ENCODE results near the gene TNIP1. TPM values are rescaled to one million over a fixed set of nuclear protein-coding genes. Genes with fewer than 3 reads are reported as not detected.

The TNIP1 gene
- total RNA-seq, 1 donor from 2014 or later: 37.1 TPM

DNA sequence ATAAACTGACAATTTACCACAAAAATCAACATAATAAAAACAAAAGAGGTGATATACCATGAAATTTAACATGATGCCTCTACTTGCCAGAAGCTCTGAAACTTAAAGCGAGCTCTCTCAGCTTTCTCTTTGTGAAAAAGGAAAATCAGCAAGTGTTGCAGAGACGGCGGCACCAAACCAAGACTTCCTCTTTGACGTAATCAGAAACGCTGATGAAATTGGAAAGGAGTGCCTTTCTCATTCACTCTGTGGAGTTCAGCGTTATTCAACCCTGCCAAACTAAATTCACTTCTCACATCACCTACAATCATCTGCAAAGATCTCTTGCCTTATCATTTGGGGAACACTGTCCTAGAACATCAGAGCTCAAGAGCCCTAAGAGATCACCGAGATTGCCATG is 44.6 kb upstream of the TNIP1 start:
- Mint-ChIP-seq H3K4me1 (peaks cover 18% of the 10 kb centered on the region), H3K4me3 (no peak overlapping the region), H3K36me3 (ENCODE audit: low read depth) (peaks cover 18% of the 10 kb centered on the region), H3K27me3 (ENCODE audit: low read depth) (no peaks in the 10 kb centered on the region), H3K27ac (ENCODE audit: unreplicated experiment) (no peak overlapping the region), H3K9me3 (no peaks in the 10 kb centered on the region)
- no peak for DNase-seq (ENCODE audit: low read depth, low spot score)
- TF ChIP-seq, protein P1, sequence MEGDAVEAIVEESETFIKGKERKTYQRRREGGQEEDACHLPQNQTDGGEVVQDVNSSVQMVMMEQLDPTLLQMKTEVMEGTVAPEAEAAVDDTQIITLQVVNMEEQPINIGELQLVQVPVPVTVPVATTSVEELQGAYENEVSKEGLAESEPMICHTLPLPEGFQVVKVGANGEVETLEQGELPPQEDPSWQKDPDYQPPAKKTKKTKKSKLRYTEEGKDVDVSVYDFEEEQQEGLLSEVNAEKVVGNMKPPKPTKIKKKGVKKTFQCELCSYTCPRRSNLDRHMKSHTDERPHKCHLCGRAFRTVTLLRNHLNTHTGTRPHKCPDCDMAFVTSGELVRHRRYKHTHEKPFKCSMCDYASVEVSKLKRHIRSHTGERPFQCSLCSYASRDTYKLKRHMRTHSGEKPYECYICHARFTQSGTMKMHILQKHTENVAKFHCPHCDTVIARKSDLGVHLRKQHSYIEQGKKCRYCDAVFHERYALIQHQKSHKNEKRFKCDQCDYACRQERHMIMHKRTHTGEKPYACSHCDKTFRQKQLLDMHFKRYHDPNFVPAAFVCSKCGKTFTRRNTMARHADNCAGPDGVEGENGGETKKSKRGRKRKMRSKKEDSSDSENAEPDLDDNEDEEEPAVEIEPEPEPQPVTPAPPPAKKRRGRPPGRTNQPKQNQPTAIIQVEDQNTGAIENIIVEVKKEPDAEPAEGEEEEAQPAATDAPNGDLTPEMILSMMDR (conservative IDR thresholded peaks at IDR 0.05): no peak

GRCh38 chr5:151123897-151124751 is 43.3 kb upstream of the TNIP1 start:
- Mint-ChIP-seq H3K27ac (ENCODE audit: unreplicated experiment) (peak overlapping the region; percentile 58), H3K36me3 (ENCODE audit: low read depth) (peaks cover 16% of the 10 kb centered on the region), H3K27me3 (ENCODE audit: low read depth) (no peaks in the 10 kb centered on the region), H3K9me3 (no peaks in the 10 kb centered on the region), H3K4me1 (peaks cover 15% of the 10 kb centered on the region), H3K4me3 (no peak overlapping the region)
- no peak for DNase-seq (ENCODE audit: low read depth, low spot score)
- TF ChIP-seq, protein P1 (conservative IDR thresholded peaks at IDR 0.05): no peak

DNA sequence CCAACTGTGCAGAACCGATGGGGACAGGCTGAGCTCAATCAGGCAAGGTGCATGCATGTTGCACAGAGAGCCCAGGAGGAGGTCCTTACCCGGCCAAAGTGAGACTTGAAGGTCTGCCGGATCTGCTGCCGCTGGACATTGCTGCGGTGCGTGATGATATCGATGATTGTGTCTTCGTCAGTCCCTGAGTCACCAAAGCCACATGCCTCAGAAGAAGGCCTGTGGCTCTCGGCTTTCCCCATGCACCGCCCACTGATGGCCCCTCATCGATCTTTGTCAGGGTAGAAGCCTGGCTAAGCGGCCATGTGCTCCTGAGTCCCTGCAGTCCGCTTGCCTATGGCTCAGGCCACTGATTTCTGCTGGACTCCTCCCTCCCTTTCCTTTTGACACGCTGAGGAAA is 42.0 kb upstream of the TNIP1 start:
- H3K27me3 Mint-ChIP-seq (ENCODE audit: low read depth): no peaks in the 10 kb centered on the region
- H3K4me3 Mint-ChIP-seq: no peak overlapping the region
- TF ChIP-seq, protein P1 (conservative IDR thresholded peaks at IDR 0.05): no peak
- H3K4me1 Mint-ChIP-seq: peaks cover 15% of the 10 kb centered on the region
- H3K27ac Mint-ChIP-seq (ENCODE audit: unreplicated experiment): no peak overlapping the region
- H3K9me3 Mint-ChIP-seq: no peaks in the 10 kb centered on the region
- peaks cover 14% of the 10 kb centered on the region for H3K36me3 Mint-ChIP-seq (ENCODE audit: low read depth)
- DNase-seq (ENCODE audit: low read depth, low spot score): no peak

- Mint-ChIP-seq H3K36me3 (ENCODE audit: low read depth) (peaks cover 11% of the 10 kb centered on the region), H3K27ac (ENCODE audit: unreplicated experiment) (no peak overlapping the region), H3K4me3 (no peak overlapping the region), H3K4me1 (peaks cover 7% of the 10 kb centered on the region), H3K27me3 (ENCODE audit: low read depth) (no peaks in the 10 kb centered on the region), H3K9me3 (no peaks in the 10 kb centered on the region)
- TF ChIP-seq, protein P1 (conservative IDR thresholded peaks at IDR 0.05): no peak
- no peak for DNase-seq (ENCODE audit: low read depth, low spot score)
These were observed 40.8 kb upstream of the TNIP1 start for GRCh38 chr5:151121665-151122064.

DNA sequence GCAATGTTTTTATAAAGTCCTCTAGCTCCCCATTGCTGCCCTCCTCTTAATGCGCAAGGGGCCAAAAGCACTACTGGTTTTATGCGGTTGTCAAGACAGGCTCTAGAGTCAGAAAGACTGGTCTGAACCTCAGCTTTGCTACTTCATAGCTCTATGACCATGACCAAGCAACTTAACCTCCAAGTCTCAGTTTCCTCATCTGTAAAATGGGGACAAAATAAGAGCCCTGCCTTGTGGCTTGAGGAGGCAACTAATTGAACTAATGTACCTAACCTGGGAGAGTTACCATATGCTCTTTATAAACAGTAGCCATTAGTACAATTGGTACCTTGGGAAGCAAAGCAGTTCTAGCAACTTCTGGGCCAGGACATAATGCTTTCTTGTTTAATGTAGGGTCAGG is 40.3 kb upstream of the TNIP1 start:
- no peak overlapping the region for H3K27ac Mint-ChIP-seq (ENCODE audit: unreplicated experiment)
- H3K27me3 Mint-ChIP-seq (ENCODE audit: low read depth): no peaks in the 10 kb centered on the region
- TF ChIP-seq, protein P1 (conservative IDR thresholded peaks at IDR 0.05): no peak
- peaks cover 9% of the 10 kb centered on the region for H3K36me3 Mint-ChIP-seq (ENCODE audit: low read depth)
- H3K9me3 Mint-ChIP-seq: no peaks in the 10 kb centered on the region
- H3K4me3 Mint-ChIP-seq: no peak overlapping the region
- H3K4me1 Mint-ChIP-seq: peaks cover 2% of the 10 kb centered on the region
- no peak for DNase-seq (ENCODE audit: low read depth, low spot score)

Data from neural crest cell (in vitro differentiated cells).